Muscle of back (tissue), 11 donors: ENCODE data around the gene VTI1A. TPM values are rescaled to one million over a fixed set of nuclear protein-coding genes. Genes with fewer than 3 reads are reported as not detected.
A peak's percentile ranks its signal among the peaks of the same experiment; 100 is the strongest.

Experiments
- DNase-seq, 3 donors: peaks; one replicate each; pipeline versions ENCODE4 v3.0.0 to v3.0.0-alpha.2; 2013
- polyA plus RNA-seq, 10 donors: library from polyadenylated mRNA; unstranded; fragments of 120-200 nt; gene quantifications; one replicate each; pipeline ENCODE4 v1.2.1, GENCODE V29; 2013; ENCODE audit not compliant: insufficient read length in 10 of 10

VTI1A gene
- polyA plus RNA-seq, 10 donors = 11.9 to 18.4 (median 14.7) TPM

DNA sequence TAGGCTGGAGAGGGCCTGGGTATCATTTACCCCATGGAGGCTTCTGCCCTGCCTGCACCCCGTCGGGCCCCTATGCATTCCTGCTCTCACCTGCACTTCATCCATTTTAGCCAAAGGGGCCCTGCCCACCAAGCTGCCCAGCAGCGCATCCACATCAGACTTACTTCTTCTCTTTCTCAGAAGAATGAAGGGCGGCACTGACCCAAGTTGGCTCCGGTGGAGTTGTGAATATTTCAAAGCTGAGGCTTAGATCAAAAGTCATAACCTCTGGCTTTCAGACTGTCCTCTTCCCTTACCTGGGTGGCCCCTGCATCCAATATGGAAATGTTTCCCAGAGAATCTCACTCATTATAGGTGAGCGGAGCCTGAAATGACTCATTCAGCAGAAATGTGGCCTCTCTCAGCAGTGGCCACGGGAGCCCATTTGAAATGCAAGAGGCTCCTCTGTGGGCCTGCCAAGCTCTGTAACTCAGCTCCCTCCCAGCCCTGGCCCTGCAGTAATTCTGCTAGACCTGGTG, 385.4 kb downstream of the VTI1A start:
- no peak for DNase-seq

DNA sequence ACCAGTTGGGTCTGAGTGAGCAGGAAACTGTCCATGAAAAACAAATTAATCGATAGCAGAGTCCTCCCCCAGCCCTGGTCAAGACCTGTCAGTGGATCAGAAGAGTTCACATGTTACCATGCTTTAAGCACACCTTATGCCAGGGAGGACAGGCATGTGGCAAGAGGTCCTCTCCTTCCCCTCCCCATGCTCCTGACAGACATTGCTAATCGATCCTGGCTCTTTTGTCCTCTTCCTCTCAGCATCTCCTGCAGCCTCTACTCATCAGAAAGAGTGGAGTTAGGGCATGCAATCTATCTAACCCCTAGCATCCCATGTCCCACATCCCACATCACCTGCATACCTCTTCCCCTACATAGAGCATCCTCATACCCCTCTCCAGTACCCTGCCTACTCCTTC, 385.9 kb downstream of the VTI1A start:
- no peak for DNase-seq

DNA sequence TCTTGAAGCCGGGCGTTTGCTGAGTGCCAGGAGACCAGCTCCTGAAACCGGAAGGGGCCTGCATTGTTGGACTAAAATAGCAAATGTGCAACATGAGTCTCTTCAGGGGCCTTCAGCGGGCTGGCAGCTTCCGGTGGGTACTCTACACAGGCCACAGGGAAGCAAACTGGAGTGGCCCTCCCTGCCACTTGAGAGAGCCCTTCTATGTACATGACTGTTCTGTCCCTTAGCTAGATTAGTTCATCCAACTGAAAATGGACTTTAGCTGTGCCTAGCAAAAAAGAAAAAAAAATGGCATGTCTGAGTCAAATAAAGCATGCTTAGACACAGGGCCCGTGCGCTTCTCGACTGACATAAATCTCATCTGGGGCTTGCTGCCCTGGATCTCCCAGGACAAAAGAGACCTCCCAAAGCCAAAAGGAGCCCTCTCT, 387.8 kb downstream of the VTI1A start:
- peak in 2 of 3 donors; percentile 41 to 51 for DNase-seq

DNA sequence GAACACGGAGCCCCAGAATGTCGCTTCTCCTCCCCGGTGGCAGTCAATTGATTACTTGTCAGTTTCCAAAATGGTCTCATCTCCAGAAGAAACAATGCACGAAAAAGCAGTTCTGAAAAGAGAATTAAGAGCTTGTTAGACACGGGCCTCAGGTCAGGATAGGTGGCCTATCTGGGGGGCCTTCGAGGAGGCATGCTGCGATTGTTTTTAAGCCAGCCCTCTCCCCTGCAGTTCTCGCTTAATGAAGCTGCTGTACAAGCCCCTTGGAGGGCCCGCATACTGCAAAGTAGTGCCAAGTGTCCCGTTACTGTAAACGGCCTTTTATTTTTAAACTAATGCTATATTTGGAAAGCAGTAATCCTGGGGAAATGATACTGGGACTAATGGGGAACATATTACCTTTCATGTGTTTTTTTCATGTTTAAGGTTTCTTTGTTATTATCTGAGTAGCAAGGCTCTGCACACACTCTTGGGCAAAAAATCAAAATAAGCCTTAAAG, 388.3 kb downstream of the VTI1A start:
- peak in 1 of 3 donors; percentile 39 for DNase-seq

DNA sequence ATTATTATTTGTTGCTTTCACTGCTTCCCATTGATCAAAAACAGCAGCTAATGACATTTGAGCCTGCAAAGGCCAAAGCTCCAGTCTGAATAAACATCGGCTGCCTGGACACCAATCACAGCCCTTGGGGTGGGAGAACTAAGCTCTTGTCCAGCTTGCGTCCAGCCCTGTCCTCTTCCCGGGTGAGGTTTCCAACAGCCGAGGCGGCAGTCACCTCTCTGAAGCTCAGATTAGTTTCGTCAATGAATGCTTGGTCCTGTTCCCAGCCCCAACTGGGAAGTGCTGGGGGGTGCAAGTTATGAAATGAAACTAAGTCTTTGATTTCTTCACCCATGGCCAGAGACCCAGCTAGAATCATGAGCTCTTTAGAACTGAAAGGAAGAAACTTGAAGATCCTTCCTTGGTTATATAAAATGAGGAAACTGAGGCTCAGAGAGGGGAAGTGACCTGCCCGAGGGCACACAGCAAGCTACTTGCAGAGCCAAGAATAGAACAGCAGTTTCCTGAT, 389.0 kb downstream of the VTI1A start:
- peak; percentile 38 to 55 (median 55) for DNase-seq

DNA sequence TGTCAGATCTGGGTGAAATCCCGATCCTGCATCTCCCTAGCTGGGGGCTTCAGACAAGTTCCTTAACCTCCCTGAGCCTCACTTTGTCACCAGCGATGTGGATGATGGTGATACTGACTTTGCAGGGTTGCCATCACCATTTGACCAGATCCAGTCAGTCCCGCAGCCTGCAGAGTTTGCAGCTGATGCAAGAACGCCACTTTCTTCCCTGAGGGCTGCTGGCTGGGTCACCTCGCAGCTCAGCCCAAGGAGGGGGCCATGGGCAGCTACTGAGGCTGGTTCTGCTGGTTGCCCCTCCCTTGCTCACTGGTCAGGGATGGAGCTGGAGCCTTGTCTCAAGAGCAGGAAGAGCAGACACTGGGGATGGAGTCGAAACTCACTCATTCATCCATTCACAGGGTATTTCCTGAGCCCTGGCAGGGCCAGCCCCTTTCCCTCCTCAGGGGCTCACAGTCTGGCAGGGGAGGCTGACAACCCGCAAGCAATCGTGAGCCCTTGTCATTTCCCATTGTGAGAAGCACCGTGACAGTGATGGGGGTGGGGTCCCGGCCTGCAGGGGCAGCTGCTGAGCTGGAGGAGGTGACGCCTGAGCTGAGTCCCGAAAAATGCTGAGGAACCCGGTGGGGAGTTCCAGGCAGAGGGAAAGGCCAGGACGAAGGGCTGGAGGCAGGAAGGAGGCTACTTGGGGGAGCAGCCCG, 391.9 kb downstream of the VTI1A start:
- DNase-seq = no peak

DNA sequence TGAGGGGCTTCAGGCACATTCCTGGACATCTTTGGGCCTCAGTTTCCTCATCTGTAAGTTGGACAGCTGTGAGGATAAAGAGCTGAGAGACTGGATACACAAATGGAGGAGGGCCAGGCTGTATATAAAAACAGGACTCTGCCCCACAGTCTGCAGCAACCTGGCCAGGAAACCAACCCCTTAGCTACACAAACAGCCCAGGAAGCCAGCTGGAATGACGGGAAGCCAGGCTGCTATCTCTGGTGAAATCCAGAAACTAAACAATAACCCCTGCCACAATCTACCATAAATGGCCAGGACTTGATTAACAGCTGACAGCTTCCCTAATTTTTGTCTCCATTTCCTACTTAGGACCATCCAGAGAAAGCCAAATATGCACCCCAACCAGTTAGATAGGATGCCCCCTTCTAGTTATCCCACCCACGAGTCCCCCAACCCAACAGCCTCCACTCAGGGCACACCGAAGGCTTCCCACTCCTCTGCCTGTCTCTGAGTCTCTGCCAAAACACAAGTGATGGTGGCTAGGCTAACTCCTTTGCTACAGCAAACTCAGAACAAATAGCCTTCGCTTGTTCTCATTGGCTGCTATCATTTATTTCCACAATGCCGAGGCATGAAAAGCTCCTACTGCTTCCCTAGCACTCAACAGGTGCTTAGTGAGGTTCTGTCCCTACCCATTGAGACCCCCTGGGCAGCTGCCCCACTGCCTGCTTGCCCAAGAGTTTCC, 393.1 kb downstream of the VTI1A start:
- no peak for DNase-seq

DNA sequence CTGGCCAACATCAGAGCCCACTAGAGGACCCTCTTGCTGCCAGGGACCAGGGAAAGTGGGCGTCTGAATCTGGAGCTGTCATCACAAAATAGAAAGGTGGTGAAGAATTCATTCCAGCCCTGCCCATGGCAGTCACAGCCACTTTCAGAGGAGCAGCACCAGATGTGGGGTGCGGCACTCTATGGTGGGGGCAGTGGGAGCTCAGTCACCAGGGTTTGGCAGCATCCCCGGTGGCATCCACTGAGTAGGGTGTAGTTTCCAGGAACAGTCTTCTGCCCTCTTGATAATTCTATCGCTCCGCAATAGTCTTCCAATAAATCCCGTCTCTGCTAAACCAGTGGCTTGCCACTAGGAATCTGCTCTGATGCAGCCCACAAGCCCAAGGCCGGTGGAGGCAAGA, 394.5 kb downstream of the VTI1A start:
- no peak for DNase-seq

DNA sequence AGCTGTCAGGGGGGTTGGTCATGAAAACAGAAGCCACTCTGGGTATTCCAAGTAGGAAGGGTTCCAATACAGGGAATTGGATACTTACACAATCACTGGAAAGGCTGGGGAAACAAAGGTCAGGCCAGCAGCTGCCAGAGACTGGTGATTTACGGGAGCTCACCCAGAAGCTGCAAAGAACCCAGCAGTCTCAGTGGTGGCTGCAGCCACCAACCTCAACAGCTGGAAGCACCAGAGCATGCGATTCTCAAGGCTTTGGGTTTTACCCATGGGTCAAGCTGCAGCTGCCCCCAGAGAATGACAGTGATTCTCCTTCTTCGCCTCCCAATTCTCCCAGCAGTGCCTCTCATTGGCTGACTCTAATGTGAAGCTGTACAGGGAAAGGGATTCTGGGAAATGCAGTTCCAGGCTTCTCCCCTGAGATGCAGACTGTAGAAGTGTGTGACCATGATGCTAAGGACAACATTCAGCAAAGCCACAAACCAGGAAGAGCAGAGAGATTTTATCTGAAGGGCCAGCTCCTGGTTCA, 395.9 kb downstream of the VTI1A start:
- DNase-seq = peak in 1 of 3 donors; percentile 44

DNA sequence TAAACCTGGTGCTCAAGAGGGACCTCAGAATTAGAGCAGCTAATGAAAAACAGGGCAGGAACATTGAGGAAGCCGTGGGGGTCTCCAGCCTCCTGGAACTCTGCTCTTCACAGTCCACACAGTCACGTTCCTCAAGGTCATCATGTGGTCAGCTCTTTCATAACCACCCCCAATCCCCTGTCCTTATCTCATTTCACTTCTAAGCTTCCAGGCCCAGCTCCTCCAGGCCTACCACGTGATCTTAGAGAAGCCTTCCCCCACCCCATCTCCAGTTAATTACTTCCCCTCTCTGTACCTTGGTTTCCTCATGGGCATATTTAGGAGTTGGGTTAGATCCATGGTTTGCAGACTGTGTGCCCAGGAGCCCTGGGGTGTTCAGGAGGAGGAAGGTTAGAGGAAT, 396.6 kb downstream of the VTI1A start:
- no peak for DNase-seq

DNA sequence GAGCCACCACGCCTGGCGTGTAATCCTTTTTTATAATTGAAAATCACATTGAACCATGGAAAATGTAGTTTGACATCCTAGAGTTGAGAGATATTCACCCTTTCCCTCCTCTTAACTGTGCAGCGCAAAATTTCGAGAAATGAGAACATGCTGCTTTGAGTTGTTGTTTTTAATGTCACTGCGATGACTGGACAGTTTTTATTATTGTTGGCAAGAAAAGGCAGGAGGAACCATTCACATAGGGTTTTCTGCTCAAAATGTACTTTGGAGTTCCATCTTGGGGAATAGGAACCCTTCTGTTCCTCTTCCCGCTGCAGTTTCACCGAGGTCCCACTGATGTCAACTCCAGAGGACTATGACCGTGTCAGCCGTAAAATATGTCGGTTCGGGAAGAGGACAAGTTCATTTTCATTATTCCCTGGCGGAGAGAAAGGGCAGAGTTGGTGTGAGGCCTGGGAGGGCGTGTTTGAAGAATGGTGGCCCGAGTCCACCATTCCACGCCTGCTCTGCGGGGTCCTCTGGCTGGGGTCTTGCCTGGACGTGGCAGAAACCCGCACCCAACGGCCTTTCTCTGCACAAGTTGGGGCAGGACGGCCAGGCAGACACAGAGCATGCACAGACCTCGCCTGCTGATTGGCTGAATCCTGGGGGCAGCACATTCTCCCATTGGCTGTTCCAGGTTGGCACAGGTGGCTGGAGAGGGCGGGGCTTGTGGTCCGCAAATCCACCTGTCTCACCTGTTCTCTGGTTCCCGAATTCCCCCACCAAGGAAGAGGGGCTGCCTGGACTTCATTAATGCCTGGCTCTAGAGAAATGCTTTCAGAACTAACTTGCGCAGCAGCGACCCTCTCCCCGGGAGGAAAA, 397.9 kb downstream of the VTI1A start:
- DNase-seq = no peak

DNA sequence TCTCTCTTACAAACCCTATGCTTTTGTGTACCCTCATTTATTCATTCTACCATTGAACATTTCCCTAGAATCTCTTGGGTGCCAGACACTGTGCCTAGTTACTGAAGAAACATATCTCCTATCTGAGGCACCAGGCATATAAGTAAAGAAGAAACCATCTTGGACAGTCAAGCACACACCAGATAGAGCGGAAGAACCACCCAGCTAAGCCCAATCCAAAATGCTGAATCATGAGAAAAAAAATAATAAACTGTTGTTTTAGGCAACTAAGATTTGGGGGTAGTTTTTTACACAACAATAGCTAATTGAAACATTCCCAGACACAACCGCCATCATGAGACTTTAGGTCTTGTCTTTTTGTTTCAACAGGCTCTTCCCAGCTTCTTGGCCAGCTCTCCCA, 400.8 kb downstream of the VTI1A start:
- DNase-seq = no peak

DNA sequence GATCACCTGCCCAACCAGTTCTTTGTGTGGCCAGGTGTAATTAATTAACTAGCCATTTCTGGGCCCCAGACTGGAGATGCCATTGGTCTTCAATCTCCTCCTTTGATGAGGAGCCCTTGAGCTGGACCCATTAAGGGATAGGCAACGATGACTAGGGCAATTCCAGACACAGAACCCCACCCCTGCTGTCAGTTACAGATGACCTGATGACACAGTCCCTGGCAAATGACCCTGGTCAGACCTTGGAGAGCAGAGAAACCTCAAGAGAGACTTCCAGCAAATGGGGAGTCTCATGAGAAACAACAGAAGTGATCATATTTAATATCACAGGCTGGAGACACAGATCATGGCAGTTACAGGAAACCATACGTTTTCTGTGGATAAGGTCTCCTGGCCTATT, 401.2 kb downstream of the VTI1A start:
- DNase-seq = no peak

DNA sequence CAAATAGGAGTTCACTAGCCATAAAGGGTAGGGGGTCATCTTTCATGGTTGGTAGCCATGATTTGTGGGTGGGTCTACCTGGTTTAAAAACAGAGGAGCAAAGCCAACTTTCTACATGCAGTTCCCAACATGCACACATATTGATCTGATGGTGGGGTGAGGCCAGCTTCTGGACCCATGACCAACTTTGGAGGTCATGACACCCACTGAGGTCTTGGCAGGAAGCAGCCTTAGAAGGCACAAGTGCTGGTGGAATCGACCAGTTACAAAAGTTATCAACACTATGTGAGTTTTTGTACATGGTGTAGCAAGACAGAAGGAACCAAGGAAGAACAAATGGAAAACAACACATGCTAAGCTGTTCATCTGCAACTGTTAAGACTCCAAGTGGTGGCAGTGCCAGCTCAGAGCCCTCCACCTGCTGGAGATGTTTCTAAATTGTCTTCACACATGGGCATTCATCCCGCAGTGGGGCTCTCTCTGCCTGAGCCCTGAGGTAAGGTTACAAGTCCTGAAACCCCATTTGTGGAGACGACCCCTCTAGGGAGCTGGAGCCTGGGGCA, 401.9 kb downstream of the VTI1A start:
- no peak for DNase-seq

DNA sequence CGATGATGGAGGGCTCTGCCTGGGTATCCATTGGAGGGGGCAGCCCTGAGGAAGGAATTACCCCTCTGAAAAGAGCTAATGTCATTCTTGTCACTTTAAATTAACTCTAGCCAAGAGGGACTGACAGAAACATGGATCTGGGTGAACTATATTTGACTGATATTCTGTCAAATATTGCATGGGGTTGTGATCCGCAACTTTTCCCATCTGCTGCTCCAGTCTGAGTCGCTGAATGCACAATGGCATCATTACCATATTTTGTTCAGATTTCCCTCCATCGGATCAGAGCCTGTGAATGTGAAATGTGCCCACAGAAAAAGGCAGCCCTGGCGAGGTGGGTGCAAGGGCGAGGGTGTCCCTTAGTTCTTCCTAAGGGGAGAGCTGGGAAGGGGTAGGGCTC, 402.5 kb downstream of the VTI1A start:
- DNase-seq = no peak

DNA sequence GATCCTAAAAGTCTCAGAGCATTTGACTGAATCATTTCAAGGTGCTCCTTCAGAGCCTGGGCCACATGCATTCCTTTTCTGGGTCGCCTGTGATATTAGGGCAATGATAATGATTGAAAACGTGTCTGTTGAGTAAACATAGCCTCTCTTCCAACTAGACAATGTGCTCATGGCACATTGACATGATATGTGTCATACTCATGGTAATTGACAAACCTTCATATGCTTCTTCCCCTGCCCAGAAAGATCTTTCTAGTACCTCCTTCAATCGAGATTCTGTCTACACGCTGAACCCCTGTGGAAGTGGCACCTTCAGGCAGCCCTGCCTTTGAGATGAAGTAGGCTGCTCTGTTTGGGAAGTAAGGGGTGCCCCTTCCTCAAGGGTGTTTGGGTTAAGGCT, 404.2 kb downstream of the VTI1A start:
- no peak for DNase-seq

DNA sequence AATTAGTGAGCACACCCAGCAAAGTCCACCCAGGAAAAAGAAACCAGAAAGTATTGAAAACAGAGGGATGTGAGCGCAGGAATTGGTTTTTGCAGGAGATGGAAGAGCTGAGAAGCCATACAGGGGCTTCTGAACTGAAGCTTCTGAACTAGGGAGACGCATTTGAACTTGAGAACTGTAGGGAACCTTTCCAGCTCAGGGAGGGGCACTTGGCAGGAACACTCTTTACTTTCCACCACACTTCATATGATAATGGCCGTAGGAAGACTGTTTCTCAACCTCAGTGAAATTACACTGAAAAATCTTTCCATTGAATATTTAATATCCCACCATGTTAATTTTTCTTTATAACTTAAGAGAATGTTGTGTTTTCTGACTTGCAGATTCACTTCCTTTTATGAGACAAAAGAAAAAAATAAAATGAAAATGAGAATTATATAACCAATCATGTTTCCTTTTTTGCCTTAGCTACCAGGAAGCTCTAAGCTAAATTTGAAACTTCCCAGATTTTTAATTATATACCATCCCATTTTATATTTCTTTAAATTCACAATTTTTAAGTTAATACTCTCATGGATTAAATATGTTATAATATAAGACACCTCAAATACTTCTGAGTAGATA, 404.7 kb downstream of the VTI1A start:
- DNase-seq = no peak

DNA sequence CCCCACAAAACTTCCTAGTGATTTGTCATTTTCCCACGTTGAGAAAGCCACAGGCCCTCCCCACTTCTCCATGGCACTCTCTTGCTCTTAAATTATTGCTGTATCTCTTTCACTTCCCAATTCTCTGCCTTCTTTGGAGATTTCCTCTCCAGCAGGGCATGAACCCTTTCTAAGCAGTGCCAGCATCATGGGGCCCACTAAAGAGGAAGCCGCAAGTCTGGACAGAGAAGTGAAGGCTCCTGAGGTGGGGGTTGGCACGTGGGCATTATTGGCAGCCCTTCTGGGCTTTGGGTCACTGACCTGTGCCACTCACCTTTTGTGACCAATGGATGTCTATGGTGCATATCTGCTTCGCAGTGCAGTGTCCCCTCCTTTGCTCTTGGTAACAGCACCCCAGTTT, 405.3 kb downstream of the VTI1A start:
- DNase-seq = peak in 1 of 3 donors; percentile 43

DNA sequence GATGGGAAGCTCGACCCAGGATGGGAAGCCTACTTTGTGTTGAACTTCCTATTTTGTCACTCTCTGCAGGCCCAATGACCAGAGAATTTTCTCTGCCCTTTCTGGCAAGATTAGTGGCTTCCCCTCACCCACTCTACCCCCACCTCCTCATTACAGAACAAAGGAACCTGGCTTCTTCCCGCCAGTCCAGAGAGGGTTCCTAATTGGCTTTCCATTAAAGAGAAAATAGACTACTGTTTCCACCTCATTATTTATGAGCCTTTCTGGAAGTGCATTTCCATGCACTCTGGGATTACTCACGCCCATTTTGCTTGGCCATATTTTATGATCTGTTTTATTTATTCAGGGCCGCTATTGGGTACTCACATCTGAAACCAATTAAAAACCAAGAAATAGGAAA, 408.1 kb downstream of the VTI1A start:
- DNase-seq = no peak

DNA sequence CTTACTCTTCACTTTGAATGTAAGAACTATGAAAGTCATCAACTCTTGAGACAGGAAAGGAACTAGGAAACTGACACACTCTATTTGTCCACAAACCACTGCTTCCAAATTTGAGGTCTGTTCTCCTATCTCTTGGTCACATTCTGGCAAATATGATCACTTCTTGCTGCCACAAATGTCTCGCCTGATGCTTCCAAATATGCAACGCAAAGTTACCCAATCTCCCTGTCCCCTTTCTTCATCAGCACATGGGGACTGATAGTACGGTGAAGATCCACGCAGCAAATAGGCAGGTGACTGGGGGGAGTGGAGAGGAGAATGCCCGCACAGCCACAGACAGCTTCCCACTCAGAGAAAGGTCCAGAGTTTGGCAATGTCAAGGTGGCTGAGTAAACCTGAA, 410.5 kb downstream of the VTI1A start:
- DNase-seq = no peak
